Measurements from ENCODE around the gene HKDC1.
"Not testable (repeated sequence)": the region's sequence is repeated elsewhere in the genome, so short reads cannot be mapped to it uniquely, and the experiment has no call there.

- TF ChIP-seq CTCF (IDR thresholded peaks at IDR 0.05; ENCODE audit: insufficient read depth, low read length, poor library complexity, severe bottlenecking); EZH2phosphoT487 (conservative IDR thresholded peaks at IDR 0.05; ENCODE audit: low read length): not testable (repeated sequence)
Observed at GRCh38 chr10:69284402-69284801, 64.3 kb downstream of the HKDC1 start.
